Type B pancreatic cell (in vitro differentiated cells): ENCODE data around the gene CEP112. TPM values are rescaled to one million over a fixed set of nuclear protein-coding genes. Genes with fewer than 3 reads are reported as not detected.

Source experiments
- DNase-seq: peaks from one replicate; pipeline ENCODE4 v3.0.0; 2021; ENCODE audit warnings: mixed read lengths; ENCODE audit not compliant: unreplicated experiment; ENCODE audit errors: extremely low spot score
- H3K27ac Mint-ChIP-seq: 2 replicates; pipeline ENCODE4 v1.8.0; 2021; ENCODE audit warnings: mild to moderate bottlenecking, mixed read lengths
- H3K27me3 Mint-ChIP-seq: 2 replicates; pipeline ENCODE4 v1.8.0; 2021; ENCODE audit warnings: mixed read lengths
- H3K36me3 Mint-ChIP-seq: 2 replicates; pipeline ENCODE4 v1.8.0; 2021; ENCODE audit warnings: mixed read lengths
- H3K4me1 Mint-ChIP-seq: one replicate; pipeline ENCODE4 v1.8.0; 2021; ENCODE audit warnings: mixed read lengths; ENCODE audit not compliant: unreplicated experiment
- H3K4me3 Mint-ChIP-seq: 2 replicates; pipeline ENCODE4 v1.8.0; 2021; ENCODE audit warnings: mild to moderate bottlenecking, mixed read lengths
- H3K9me3 Mint-ChIP-seq: 2 replicates; pipeline ENCODE4 v1.8.0; 2021; ENCODE audit warnings: mixed read lengths
- total RNA-seq: library from RNA; stranded (reverse); gene quantifications from 2 replicates; pipeline ENCODE4 v1.2.1, GENCODE V29; 2021; ENCODE audit warnings: low replicate concordance
- TF ChIP-seq, protein P1 (sequence below): fragments of 200-600 bp; sonication (generic); conservative IDR thresholded peaks from 2 replicates; pipeline ENCODE4 v1.5.0; 2021; ENCODE audit warnings: antibody characterized with exemption, mild to moderate bottlenecking

Gene CEP112
- total RNA-seq, 1 donor from 2014 or later = 18.0 TPM

DNA sequence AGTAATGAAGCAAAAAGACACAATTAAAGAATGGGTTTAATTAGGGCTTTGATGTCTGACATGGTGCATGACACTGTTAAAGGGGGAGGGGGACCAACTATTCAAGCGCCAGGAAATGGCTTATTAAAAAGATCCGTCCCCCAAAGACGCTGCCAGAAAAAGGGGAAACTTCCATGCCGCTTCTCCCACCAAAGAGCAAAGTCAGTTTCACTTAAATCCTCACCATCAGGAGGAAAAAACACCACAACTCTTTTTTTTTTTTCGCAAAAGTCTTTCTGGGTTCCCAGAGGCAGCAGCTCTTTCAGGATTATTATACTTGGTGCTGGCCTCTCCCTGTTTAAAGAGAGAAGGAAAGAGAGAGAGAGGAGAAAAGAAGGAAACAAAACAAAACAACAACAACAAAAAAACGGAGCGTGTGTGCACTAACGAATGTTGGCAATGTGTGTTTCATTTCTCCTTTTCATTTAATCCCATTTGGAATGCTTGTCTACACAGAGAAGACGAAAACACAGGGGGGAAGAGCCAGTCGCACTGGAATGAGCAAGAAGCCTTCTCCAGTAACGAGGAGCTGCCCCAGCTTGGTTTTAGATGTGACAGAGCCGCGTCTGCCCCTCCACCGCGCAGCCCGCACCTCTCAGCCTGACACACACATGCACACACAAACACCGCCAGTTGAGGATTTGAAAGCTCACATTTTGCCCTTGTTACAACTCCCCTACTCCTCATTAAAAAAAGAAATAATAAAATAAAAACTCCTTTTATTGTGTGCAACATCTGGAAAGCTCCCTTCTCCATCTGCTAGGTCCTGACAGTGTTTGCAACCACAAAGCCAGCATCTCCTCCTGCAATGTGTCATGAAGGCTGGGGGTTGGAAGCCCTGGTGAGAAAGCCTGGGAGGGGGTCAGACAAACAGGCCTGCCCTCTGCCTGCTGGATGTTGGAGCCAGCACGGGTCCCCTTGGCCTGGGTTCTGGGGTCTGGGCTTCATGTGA lies 597.8 kb downstream of the CEP112 start:
- H3K4me3 Mint-ChIP-seq = peak overlapping the region; percentile 69
- H3K4me1 Mint-ChIP-seq = peaks cover 26% of the 10 kb centered on the region
- H3K27ac Mint-ChIP-seq = peak overlapping the region; percentile 70
- no peaks in the 10 kb centered on the region for H3K36me3 Mint-ChIP-seq
- no peaks in the 10 kb centered on the region for H3K9me3 Mint-ChIP-seq
- no peak for DNase-seq
- peaks cover 3% of the 10 kb centered on the region for H3K27me3 Mint-ChIP-seq
- TF ChIP-seq, protein P1, sequence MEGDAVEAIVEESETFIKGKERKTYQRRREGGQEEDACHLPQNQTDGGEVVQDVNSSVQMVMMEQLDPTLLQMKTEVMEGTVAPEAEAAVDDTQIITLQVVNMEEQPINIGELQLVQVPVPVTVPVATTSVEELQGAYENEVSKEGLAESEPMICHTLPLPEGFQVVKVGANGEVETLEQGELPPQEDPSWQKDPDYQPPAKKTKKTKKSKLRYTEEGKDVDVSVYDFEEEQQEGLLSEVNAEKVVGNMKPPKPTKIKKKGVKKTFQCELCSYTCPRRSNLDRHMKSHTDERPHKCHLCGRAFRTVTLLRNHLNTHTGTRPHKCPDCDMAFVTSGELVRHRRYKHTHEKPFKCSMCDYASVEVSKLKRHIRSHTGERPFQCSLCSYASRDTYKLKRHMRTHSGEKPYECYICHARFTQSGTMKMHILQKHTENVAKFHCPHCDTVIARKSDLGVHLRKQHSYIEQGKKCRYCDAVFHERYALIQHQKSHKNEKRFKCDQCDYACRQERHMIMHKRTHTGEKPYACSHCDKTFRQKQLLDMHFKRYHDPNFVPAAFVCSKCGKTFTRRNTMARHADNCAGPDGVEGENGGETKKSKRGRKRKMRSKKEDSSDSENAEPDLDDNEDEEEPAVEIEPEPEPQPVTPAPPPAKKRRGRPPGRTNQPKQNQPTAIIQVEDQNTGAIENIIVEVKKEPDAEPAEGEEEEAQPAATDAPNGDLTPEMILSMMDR = no peak

DNA sequence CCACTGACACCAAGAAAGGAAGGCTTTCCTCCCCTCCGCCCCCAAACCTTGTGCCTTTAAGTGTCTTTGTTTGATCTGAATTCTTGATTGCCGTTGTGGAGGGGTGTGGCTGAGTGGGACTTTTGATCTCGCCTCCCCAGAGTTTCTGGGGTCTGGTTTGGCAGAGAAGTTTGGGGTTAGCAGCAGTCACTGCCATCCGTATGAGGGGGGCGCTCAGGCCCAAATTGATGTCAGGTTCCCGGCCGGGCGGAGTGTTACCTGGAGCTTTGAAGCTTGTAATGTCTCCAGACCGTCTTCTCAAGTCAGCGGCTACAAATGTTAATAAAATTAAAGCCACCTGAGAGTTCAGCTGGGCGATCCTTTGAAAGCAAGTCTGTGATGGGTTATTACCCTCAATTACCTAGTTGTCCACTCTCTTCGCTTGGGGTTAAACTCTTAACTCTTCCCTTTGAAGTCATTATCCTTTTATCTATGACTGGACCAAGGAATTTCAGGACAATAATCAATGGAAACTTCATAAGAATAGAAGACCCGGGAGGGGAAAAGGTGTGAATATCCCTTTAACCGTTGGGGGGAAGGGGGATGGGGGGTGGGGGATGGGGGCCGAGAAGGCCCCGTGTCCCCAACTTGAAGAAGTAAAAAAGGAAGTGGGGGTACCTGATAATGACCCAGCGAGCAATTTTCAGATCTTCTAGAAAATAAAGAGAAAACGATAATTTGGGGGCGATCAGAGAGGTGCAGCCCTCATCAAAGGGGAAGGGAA lies 598.7 kb downstream of the CEP112 start:
- H3K27ac Mint-ChIP-seq = peak overlapping the region; percentile 70
- peaks cover 33% of the 10 kb centered on the region for H3K4me1 Mint-ChIP-seq
- H3K4me3 Mint-ChIP-seq = peak overlapping the region; percentile 69
- H3K36me3 Mint-ChIP-seq = no peaks in the 10 kb centered on the region
- no peak for DNase-seq
- H3K27me3 Mint-ChIP-seq = peaks cover 3% of the 10 kb centered on the region
- TF ChIP-seq, protein P1 = no peak
- no peaks in the 10 kb centered on the region for H3K9me3 Mint-ChIP-seq

DNA sequence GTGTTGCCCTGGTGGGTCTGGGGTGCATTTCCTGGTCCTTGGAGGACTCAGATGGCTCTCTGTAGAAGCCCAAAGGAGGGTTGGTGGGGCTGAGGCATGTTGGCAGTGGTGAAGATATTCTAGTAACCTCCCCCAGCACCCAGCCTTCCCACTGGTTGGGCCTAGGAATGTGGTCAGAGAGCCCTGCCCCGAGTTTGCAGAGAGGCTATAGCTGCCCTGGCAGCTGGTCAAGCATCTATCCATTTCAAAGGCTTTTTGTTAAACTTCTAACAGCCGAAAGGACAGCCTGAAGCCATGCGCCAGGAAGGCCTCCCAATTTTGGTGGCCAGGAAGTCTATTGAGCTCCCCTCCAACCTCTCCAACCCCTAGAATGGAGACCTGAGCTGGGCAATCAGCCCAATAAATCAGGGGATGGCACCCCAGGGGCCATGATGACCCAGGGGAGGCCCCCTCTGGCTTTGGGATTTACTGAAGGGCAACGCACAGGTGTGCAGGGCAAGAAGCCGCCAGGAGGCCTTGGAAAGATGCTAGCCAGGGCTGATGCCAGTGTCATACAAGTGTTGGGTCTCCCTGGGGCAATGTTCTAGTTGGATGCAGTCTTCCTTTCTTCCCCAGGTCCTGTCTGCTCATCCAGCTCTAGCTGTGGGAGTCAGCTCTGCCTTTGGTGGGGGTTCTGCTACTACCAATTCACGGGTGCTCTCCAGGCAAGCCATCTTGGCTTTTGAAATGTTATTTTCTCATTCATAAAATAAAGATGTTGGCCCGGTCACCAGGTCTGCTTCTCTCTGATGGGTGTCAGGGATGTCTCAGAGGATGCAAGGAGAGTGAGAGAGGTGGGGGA lies 599.6 kb downstream of the CEP112 start:
- Mint-ChIP-seq H3K4me1 (peaks cover 39% of the 10 kb centered on the region), H3K4me3 (no peak overlapping the region), H3K27ac (no peak overlapping the region)

DNA sequence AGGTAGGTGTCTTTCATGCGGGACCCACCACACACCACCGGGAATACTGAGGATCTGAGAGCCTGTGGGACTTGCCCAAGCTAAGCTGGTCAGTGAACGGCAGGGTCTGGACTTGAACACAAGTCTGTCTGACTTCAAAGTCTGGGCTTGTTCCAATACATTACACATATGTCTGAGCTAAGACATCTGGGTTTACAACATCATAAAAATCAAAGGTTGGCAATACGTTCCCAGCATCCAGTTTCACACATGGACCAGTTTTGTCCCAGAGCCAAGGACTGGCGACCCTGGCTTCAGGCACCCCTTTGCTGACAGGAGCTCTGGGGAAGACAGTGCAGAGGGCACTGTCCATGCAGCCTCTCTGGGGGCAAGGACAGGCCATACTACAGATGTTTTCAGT lies 602.6 kb downstream of the CEP112 start:
- Mint-ChIP-seq H3K4me1 (peaks cover 37% of the 10 kb centered on the region), H3K27me3 (peaks cover 3% of the 10 kb centered on the region), H3K36me3 (no peaks in the 10 kb centered on the region), H3K4me3 (no peak overlapping the region), H3K27ac (no peak overlapping the region), H3K9me3 (no peaks in the 10 kb centered on the region)
- TF ChIP-seq, protein P1 = no peak
- no peak for DNase-seq

More for the DNA sequence above, 599.6 kb downstream of the CEP112 start:
- peaks cover 3% of the 10 kb centered on the region for H3K27me3 Mint-ChIP-seq
- H3K9me3 Mint-ChIP-seq = no peaks in the 10 kb centered on the region
- no peaks in the 10 kb centered on the region for H3K36me3 Mint-ChIP-seq
- DNase-seq = no peak
- TF ChIP-seq, protein P1 = no peak

DNA sequence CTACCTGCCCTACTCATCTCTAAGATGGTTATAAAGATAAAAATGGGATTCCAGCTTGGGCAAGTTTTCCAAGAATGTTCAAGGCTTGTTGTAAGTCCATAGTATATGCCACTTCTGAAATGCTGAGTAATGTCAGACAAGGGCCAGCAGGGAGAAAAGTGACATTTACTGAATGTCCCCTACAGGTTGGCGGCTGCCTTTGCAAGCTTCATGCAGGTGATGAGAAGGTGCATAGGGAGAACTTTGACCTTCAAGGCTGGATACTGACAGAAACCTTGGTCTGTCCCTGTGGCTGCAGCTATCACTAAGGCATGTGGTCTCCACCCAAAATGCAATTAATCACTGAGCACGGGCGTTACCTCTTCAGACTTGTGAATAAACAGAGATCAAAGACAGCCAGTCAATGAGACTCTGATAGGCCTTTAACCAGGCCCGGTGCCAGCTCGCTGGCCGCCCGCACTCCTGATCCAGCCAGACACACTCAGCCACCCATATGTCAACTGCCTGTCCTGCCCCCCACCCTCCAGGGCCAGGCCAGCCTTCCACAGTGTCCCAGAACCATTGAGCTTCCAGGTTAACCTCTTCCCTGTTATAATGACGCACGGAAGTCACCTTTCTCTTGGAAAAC lies 603.6 kb downstream of the CEP112 start:
- H3K4me3 Mint-ChIP-seq = no peak overlapping the region
- peaks cover 26% of the 10 kb centered on the region for H3K4me1 Mint-ChIP-seq
- TF ChIP-seq, protein P1 = peak; percentile 41
- DNase-seq = no peak
- no peaks in the 10 kb centered on the region for H3K27me3 Mint-ChIP-seq
- H3K27ac Mint-ChIP-seq = peak overlapping the region; percentile 62
- H3K36me3 Mint-ChIP-seq = no peaks in the 10 kb centered on the region
- no peaks in the 10 kb centered on the region for H3K9me3 Mint-ChIP-seq
